HG03135 (cell line): ENCODE measurements around the gene IGSF23.
"Not testable (repeated sequence)": the region's sequence is repeated elsewhere in the genome, so short reads cannot be mapped to it uniquely, and the experiment has no call there.

Experiments used
- ATAC-seq: cut with Tn5 transposase; IDR thresholded peaks from one replicate; pipeline ENCODE4 v1.9.1; 2021; ENCODE audit warnings: mild to moderate bottlenecking, moderate library complexity; ENCODE audit not compliant: unreplicated experiment

Gene IGSF23

DNA sequence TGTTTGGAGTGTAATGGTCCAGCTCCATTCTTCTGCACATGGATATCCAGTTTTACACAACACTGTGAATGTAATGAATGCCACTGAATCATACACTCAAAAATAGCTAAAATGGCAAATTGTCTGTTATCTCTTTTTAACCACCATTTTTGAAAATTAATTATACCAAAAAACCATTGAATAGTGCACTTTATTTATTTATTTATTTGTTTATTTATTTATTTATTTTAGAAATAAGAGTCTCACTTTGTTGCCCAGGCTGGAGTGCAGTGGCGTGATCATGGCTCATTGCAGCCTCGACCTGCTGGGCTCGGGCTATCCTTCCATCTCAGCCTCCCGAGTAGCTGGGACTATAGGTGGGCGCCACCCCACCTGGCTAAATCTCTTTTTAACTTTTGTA lies 50.6 kb downstream of the IGSF23 start:
- no peak for ATAC-seq

DNA sequence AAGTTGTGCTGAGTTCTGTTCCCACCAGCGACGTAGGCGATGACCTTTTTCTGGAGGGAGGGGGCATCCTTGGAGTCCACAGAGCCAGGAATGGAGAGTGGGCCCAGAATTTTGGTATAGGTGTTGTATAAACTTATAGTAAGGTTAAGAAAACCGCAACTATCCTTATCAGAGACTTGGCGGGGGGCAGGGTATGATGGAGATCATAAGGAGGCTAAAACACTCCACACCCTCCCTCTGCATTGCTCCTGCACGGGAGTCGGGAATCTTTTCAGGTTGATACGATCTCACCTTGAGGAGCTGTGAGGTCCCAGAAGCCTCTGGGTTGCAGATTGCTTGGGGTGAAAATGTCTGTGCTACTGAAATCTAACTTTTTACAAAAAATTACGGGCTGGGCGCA lies 51.6 kb downstream of the IGSF23 start:
- no peak for ATAC-seq

DNA sequence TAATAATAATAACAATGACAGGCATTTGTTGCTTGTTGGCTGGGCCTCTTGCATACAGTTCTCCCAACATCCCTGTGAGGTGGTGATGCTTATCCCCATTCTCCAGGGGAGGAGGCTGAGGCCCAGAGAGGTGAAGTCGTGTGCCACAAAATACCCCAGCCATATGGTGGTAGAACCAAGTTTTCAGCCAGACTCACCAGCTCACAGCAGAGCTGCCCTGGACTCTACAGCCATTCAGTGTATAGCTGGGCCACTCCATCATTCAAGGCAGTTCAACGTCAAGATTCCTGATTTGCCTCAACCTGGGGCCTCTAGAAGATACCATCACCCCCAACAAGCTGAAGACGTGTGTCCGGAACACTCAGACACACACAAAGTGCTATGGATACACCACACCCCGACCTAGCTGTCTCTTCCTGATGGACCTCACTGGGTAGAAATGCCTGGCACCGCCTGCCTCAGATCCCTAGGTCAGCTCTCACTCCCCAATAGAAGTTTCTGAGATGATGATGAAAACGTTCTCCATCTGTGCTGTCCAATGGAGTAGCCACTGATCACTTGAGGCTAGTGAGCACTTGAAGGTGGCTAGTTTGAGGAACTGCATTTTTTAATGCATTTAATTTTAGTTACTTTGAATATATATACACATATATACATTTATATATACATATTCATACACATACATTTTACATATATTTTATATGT lies 53.6 kb downstream of the IGSF23 start:
- ATAC-seq, result no peak

DNA sequence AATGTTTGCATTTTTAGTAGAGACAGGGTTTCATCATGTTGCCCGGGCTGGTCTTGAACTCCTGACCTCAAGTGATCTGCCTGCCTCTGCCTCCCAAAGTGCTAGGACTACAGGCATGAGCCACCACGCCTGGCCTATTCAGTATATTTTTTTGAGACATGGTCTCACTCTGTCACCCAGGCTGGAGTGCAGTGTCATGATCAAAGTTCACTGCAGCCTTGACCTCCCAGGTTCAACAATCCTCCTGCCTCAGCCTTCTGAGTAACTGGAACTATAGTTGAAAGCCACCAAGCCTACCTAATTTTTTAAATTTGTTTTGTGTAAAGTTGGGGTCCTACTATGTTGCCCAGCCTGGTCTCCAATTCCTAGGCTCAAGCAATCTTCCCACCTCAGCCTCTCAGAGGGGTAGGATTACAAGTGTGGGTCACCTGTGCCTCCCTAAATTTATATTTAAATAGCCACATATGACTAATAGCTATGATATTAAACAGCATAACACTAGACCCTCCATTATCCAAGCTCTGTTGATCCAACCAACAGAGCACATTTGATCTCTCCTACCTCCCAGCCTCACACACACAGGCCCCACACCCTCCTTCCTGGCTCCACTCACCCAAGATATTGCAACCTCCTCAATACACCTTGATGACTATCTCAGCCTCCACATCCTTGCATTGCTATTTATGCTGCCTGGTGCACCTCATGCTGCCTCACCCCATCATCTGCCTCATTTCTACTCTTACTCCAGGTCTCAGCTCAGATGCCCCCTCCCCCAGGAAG lies 55.8 kb downstream of the IGSF23 start:
- ATAC-seq, result no peak

DNA sequence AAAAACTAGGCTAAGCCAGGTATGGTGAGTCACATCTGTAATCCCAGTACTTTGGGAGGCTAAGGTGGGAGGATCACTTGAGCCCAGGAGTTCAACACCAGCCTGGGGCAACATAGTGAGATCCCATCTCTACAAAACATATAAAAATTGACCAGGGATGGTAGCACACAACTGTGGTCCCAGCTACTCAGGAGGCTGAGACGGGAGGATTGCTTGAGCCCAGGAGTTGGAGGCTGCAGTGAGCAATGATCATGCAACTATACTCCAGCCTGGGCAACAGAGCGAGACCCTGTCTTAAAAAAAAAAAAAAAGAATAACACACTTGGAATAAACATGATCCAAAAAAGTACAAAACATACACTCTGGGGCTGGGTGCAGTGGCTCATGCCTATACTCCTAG lies 56.7 kb downstream of the IGSF23 start:
- ATAC-seq, result not testable (repeated sequence)

DNA sequence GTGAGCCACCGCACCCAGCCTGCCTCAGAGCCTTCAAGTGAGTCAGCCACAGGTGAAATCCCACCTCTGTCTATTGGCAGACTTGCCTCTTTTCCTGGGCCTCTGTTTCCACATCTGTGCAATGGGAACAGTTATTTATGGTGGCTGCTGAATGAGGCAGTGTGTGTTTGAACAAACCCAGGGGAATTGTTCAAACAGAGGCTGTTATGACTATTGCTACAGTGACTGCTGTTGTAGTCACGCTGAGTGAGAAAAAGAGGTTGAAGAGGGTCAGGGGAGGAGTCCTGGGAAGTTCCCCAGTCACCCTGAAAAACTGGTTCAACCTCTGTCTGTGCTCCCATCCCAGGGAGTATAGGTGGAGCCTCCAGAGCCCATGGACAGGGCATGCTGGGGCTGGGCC lies 58.0 kb downstream of the IGSF23 start, which contains the start of gene CEACAM19:
CEACAM19 (plus strand) TSS at position 83 of the 400 bp plus-strand sequence. CDS start 450 bp downstream, outside the sequence.
- ATAC-seq, result no peak

DNA sequence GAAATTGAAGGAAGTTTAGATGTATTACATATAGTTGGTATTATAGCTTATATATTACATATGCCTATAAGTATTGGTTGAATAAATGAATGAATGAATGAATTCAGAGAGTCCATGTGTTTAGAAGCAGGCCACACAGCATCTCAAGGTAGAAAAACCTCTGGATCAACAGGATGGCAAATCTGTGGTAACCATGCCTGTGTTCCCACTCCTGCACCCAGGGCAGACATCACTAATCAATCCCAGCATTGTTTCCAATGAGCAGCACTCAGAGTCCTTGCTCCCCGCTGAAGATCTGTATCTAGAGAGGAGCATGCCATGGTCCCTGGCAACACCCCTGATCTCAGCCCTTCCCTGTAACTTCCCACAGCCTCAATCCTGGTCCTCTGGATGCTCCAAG lies 58.9 kb downstream of the IGSF23 start:
- no peak for ATAC-seq

DNA sequence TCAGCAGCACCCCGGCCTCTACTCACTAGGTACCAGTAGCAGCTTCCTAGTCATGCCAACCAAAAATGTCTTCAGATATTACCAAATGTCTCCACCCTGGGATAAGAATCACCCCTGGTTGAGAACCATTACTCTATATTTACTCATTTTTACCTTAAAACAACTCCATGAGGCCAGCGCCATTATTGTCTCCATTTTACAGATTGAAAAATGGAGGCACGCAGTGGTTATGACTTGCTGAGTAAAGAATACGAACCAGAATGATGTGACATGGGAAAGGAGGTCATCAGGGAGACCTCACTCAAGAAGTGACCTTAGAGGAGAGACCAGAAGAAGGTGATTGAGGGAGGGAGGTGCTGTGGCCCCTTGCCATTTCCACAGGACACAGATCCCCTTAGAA lies 60.1 kb downstream of the IGSF23 start:
- no peak for ATAC-seq

DNA sequence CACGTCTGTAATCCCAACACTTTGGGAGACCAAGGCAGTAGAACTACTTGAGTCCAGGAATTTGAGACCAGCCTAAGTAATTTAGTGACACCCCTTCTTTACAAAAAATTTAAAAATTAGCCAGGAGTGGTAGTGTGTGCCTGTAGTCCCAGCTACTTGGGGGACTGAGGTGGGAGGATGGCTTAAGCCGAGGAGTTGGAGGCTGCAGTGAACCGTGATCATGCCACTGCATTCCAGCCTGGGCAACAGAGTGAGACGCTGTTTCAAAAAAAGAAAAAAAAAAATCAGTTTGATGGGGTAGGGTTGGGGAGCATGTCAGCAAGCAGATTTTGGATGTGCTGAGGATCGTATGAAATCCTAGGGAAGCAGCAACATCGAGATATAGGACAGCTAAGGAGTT lies 62.2 kb downstream of the IGSF23 start:
- ATAC-seq, result no peak

DNA sequence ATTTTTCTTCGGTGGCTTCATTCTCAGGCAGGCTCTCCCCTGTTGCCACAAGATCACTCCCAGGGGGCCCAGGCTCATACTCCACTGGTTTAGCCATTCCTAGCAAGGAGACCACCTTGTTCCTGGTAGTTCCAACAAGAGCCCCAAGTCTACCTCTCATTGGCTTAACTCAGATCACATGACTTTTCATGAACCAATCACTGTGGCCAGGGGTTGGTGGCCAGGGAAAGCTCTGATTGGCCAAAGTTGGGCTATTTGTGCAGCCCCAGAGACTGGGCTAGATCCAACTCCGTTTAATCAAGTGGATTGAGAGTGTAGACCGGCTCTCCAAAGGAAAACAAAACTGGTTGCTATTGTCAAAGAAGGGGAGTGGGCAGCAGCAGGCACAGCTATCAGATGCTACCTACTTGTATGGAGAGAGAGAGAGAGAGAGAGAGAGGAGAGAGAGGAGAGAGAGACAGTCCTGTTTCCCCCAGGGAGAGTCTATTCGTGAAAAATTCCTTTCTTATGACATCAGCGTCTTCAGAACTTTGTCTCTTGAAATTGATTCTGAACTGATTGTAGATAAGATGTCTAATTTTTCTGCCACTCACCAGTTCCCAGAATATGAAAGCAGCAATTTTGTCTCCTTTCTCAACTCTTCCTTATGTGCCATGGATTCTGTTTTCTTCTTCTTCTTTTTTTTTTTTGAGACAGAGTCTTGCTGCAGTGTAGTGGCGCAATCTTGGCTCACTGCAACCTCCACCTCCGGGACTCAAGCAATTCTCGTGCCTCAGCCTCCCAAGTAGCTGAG lies 63.9 kb downstream of the IGSF23 start:
- ATAC-seq, result no peak

DNA sequence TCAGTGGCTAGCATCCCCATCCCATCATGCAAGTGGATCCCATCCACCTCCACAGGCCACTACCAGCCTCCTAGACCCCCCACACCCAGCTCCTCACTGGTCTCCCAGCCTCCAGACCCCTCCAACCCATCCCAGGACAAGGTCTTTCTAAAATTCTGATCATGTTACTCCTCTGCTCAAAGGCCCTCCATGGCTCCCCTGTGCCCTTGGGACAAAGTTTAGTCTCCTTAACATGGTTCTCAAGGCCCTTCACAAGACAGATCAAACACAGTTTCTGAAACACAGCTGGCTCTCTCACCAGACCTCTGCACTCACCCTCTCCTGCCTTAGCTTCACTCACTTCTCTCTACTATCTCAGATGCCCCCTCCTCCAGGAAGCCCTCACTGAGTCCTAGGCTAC lies 67.2 kb downstream of the IGSF23 start:
- ATAC-seq, result no peak

DNA sequence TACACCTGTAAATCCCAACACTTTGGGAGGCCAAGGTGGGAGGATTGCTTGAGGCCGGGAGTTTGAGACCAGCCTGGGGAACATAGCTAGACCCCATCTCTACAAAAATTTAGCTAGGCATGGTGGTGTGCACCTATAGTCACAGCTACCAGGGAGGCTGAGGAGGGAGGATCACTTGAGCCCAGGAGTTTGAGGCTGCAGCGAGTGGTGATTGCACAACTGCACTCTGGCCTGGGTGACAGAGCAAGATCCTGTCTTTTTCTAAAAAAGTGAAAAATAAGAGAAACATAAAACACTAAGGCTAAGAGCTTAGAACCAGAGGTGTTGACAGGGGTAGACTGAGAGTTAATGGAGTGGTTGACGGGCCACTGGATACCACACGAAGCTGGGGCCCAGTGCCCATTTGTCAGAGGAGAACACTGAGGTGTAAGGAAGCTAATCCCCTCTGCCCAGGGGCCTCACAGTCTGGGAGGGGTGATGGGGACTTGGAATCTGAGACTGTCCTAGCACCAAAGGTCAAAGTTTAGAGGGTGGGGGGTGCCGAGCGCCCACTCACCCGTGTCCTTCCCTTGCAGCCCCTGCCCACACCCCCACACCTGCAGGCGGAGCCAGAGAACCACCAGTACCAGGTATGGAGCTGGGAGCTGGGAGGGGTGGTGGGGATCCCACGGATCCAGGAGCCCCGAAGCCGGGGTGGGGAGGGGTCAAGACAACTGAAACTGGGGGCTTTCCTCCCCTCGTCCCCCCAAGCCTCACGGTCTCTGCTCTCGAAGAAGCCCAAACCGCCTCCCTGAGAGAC lies 68.8 kb downstream of the IGSF23 start:
- no peak for ATAC-seq

DNA sequence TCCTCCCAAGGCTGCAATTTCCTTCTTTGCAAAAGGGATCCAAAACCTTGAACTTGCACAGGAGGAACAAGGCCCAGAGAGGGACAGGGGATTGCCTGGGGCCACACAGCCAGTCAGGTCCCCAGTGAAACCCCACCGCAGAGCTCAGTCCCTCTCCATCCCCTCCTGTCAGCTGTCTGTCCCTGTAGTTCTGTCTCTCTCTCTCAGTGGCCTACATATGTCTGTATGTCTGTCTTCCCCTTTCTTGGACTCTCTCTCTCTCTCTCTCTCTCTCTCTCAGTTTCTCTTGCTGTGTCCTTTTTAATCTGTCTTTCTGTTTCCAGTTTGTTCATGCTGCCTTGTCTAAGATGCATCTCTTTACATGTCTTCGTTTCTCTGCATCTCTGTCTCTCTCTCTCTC lies 69.4 kb downstream of the IGSF23 start:
- no peak for ATAC-seq

DNA sequence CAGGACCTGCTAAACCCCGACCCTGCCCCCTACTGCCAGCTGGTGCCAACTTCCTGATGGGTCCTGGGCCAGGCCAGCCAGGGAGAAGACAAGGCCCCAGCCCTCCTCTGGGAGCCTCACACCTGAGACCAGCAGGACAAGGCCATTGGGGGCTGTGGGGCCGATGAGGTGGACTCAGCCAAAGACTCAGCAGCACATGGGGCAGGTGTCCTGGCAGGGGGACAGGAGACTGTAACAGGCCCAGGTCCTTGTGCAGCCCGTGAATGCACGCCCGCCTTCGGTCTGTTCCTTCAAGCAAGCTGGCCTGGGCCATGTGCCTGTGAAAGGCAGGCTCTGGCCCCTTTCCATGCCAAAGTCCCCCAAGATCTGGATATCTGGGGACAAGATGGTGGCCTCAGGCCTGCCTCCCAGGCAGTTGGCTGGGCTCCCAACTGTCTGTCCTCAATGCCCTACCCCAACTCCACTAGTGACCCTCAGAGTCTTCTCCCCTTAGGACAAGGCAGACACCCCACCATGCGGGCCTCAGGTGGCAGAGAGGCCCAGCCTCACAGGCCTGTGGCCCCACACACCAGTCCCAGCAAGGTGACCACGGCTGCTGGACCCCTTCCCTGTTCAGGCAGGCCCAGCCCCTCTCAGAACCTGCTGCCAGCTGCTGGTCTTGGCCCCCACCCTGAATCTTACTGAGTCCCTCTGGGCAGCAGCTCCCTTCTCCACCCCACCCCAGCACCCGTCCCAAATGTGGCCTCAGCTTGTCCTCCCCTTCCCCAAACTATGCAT lies 70.3 kb downstream of the IGSF23 start:
- no peak for ATAC-seq

DNA sequence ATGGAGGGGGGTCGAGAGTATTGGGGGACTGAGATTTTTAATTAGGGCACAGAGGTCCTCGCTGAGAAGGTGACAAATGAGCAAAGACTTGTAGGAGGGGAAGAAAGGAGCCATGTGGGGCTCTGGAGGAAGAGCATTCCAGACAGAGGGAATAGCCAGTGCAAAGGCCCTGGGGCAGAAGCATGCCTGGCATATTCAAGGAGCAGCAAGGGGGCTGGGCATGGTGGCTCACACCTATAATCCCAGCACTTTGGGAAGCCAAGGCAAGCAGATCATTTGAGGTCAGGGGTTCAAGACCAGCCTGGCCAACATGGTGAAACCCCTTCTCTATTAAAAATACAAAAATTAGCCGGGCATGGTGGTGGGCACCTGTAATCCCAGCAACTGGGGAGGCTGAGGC lies 71.0 kb downstream of the IGSF23 start:
- not testable (repeated sequence) for ATAC-seq

DNA sequence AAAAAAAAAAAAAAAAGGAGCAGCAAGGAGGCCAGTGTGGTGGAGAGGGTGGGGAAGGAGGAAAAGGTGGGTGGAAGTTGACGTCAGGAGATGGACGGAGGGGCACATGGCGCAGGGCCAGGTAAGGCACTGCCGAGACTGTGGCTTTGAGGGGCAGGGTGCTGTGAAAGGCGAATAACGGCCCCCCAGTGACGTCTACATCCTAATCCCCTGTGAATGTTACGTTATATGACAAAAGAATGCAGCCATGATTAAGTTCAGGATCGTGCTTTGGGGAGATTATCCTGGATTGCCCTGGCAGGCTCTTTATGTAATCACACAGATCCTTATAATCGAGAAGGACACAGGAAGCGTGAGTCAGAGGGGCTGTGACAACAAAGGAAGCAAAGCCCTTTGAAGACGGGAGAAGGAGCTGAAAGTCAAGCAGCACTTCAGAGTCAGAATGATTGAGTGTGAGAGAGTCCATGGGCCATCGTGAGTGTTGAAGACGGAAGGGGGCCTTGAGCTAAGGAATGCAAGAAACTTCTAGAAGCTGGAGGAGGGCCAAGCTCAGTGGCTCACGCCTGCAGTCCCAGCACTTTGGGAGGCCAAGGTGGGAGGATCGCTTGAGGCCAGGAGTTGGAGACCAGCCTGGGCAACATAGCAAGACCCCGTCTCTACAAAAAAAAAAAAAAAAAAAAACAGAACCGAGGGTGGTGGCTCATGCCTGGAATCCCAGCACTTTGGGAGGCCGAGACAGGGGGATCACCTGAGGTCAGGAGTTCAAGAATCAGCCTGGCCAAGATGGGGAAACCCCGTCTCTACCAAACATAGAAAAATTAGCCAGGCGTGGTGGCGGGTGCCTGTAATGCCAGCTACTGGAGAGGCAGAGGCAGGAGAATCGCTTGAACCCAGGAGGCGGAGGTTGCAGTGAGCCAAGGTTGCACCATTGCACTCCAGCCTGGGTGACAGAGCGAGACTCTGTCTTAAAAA lies 71.8 kb downstream of the IGSF23 start:
- no peak for ATAC-seq

DNA sequence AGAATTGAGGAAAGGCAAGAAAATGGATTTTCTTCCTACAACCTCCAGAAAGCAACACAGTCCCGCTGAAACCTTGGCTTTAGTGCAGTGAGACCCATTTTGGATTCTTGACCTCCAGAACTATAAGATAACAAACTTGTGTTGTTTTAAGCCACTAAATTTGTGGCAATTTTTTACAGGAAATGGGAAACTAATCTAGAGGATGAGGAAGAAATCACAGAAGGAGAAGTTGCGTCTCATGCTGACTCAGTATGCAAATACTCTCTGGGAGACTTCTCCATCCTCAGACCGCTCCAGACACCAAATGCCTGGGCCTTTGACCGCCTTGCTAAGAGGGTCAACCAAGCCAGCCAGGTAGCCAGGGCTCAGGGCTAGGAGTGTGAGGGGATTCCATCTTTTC lies 72.5 kb downstream of the IGSF23 start:
- ATAC-seq, result no peak
